COLO668 (cell line): ENCODE measurements around the gene MROH8.
"Not testable (repeated sequence)": the region's sequence is repeated elsewhere in the genome, so short reads cannot be mapped to it uniquely, and the experiment has no call there.

ENCODE experiments used
- DNase-seq: peaks from one replicate; lab custom pipeline; 2025; ENCODE audit not compliant: unreplicated experiment; lab: John Stamatoyannopoulos, UW

MROH8 gene

DNA sequence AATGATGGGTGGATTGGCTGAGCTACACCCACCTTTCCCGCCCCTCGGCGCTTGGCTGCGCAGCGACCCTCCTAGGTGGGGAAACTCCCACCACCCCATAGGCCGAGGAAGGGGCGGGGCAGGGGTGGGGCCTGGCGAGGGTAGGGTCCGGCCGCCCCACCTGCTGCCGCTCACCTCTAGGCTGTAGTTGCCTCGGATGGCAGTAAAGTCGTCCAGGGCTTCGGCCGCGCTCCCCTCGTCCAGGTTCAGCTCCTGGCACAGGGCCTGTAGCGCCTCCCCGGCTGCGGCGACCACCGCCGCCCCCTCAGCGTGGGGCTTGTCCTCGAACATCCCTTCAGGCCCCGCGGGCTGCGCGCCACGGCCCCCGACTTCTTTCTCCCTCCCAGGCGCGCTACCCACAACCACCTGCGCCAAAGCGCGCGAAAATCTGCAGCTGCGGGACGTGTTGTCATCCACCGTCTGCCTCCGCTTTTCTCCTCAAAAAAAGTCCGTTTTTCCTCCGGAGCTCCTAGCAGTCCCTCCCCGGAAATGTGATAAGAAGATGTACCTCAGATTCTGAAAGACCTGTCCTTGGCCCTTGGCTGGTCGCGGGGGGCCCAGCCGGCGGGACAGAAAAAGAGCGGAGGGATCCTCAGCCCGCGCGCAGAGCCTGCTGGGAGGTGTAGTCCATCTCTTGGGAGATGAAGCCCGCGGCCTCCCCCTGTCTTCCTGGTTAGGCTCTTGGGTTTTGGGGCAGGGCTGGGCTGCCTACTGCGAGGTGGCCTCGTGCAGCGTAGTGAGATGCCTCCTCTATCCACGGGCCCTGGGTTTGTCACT lies 83.5 kb downstream of the MROH8 start, which contains the start of gene RBL1:
TSS of gene RBL1 (minus strand) at position 399 of the 816 bp plus-strand sequence. CDS start at position 330, 69 bp downstream.
- peak; percentile 94 for DNase-seq

DNA sequence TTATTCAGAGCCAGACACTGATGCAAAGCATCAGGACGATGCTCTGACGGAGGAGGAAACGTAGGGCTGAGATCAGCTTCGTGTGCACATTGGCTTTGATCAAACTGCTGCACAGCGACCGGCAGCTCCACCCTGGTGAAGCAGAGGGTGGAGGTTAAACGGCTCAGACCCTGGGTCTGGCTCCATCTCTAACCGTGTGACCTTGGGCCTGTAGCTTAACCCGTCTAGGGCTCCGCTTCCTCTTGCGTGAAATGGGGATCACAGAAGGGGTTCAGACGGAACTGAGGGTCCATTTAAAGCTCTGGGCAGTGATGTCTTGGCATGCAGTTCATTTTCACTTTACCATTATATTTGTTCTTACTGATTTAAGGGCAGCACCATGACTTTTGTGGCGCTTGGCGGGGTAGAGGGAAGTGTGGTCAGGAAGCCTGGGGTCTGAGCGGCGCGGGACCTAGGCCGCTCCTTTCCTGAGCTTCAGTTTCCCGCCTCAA lies 84.2 kb downstream of the MROH8 start:
- DNase-seq = peak; percentile 42

DNA sequence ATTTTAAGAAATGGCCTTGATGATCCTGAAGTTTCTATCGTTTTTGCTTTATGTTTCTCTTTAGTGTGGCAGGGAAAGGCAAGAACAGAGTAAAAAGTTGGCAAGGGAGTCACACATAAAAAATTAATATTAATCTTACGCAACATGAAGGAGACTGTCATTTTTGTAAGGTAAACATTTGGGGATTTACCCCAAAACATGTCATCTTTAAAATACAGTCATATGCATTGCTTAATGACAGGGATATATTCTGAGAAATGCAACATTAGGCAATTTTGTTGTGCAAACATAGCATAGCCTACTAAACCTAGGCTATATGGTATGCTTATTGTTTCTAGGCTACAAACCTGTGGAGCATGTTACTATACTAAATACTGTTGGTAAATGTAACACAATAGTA lies 88.9 kb downstream of the MROH8 start:
- no peak for DNase-seq

DNA sequence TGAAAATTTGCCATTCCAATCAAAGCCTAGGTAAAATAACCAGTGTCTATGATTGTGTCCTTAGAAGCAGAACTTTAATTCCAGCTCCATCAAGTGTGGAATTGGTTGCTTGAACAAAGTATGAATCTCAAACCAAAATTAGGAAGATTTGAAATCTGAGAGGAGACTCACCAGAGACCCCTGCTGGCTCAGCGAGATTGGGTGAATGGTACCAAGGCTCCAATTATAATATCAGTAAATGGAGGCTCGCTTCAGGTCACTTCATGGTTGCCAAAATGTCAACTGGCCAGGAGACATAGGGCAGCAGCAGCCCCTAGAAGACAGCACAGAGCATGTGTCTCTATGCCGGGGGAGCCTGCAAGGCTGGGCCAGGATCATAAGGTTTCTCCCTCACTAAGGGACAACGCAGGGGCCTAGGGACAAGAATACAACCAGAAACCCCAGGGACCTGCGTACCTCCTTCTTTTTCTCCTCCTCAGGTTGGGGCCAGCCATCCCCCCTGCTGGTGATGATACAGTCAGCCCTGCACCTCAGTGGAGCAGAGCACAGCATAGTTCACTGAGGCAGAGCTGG lies 97.5 kb downstream of the MROH8 start:
- no peak for DNase-seq

DNA sequence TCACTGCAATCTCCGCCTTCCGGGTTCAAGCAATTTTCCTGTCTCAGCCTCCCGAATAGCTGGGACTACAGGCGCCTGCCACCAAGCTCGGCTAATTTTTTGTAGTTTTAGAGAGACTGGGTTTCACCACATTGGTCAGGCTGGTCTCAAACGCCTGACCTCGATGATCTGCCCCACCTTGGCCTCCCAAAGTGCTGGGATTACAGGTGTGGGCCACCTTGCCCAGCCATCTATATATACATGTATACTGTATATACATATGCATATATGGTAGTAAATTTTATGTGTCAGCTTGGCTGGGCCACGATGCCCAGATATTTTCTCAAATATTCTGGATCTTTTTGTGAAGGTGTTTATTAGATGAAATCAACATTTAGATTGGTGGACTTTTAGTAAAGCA lies 102.3 kb downstream of the MROH8 start:
- DNase-seq = no peak

DNA sequence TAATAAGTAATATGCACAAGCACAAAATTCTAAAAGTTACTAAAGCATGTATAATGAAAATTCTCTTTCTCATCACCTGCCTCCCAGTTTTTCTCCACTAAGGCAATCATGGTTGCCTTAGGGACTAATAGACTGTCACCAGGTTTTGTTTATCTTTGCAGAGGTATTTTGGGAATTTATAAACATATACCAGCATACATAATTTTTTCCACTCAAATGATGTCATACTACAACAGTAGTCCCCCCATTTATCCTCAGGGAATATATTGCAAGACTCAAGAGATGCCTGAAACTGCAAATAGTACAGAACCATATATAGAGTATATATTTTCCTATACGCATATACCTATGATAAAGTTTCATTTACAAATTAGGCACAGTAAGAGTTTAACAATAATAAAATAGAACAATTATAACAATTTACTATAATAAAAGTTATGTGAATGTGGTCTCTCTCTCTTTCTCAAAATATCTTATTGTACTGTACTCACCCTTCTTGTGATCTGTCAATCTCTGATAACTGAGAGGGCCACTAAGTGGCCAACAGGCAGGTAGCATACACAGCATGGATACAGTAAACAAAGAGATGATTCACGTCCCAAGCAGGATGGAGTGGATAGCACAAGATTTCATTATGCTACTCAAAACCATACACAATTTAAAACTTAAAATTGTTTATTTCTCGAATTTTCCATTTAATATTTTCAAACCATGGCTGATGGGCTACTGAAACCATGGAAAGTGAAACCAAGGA lies 103.2 kb downstream of the MROH8 start:
- DNase-seq = no peak

DNA sequence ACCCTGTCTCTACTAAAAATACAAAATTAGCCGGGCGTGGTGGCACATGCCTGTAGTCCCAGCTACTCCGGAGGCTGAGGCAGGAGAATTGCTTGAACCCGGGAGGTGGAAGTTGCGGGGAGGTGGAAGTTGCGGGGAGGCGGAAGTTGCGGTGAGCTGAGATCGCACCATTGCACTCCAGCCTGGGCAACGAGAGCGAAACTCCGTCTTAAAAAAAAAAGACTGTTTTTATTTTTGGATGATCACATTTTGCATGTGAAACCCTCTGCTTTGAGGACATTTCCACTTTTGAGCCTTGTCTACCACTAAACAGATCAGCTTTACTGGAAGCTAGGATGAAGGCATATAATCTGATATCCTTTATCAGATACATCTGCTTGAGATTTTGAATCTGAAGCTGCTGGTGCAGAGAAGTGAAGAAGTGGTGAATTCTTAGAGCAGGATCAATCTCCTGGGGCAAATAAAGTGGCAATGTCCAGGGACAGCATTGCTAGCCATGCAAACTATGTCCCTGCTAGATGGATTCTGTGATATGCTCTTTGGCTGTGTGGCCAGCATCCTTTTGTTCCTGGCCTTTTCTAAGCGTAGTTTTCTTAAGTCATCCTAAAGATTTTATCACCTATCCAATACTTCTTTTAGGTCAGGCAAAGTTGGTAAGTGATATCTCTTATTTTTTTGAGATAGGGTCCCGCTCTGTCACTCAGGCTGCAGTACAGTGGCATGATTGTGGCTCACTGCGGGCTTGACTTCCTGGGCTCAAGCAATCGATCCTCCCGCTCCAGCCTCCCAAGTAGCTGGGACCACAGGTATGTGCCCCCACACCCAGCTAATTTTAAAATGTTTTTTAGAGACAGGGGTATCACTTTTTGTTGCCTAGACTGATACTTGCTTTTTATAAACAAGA lies 106.8 kb downstream of the MROH8 start:
- DNase-seq = no peak

DNA sequence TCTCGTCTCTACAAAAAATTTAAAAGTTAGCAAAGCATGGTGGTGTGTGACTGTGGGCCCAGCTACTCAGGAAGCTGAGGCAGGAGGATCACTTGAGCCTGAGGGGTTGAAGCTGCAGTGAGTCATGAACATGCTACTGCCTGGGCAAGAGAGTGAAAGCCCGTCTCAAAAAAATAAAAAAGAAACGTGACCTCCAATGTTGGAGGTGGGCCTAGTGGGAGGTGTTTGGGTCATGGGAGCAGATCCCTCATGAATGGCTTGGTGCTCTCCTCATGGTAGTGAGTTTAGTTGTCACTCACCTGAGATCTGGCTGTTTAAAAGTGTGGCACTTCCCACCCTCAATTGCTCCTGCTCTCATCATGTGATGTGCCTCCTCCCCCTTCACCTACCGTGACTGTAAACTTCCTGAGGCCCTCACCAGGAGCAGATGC lies 107.9 kb downstream of the MROH8 start:
- DNase-seq = no peak

DNA sequence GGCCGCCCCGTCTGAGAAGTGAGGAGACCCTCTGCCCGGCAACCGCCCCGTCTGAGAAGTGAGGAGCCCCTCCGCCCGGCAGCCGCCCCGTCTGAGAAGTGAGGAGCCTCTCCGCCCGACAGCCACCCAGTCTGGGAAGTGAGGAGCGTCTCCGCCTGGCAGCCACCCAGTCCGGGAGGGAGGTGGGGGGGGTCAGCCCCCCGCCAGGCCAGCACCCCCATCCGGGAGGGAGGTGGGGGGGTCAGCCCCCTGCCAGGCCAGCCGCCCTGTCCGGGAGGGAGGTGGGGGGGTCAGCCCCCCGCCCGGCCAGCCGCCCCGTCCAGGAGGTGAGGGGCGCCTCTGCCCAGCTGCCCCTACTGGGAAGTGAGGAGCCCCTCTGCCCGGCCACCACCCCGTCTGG lies 109.8 kb downstream of the MROH8 start:
- not testable (repeated sequence) for DNase-seq

DNA sequence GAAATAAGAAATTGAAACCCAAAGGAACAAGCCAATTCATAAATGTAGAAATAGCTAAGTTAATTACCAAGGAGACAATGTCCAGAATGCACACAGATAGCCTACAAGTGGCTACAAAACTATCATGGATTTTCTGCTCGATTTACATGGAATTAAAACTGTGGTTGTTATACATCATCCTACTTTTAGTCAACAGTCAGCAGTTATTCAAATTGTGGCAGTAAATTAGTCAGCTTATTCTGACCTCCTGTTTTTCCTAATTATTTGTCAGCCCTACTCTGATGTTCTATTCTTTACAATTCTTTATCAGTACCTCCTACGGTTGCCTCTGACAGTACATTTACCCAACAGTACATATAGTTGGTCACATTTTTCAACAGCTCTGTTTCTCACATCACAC lies 113.2 kb downstream of the MROH8 start:
- no peak for DNase-seq

DNA sequence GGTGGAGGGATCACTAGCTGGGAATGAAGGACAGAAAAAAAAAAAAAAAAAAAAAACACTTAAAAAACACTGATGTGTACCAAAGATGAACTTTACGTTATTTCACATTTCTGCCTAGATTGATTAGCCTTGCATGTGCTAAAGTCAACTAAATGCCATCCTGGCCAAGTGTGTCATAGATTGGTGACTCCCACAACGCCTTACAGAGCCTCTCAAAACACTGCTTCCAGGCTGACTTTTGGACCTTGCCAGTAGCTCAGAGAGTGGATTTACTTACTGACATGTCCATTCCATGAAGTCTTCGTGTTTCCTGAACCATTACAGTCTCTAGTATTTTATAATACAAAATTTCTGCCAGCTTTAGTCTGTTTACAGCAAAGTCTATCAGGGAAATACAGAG lies 124.1 kb downstream of the MROH8 start:
- DNase-seq = no peak

DNA sequence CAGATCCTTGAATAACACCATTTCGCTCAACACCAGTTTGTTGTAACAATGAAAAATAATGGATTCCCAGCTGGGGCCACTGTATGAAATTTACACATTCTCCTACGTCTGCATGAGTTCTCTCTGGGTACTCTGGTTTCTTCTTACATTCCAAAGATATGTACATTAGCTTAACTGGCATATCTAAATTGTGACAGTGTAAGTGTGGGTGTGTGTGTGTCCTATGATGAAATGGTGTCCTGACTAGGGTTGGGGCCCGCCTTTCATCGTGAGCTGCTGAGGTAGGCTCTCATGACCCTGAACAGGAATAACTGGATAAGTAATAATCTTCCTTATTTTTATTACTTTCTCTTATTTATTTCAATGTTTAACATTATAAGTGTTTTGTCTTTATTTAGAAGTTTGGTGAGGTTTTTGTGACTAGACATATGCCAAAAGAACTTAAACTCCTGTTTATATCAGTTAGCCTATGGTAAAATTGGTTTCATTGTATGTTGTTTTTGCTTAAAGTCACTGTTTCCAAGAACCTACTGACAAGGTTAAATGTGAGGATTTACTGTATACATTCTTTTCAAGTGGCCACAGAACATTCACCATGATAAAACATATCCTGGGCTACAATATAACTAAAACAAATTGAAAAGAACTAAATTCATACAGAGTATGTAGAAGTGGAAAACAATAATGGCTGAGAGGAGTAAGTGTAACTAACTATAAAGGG lies 126.0 kb downstream of the MROH8 start:
- no peak for DNase-seq
